ENCODE measurements around the gene SH3BP4. TPM values are rescaled to one million over a fixed set of nuclear protein-coding genes. Genes with fewer than 3 reads are reported as not detected.

The SH3BP4 gene
- polyA plus RNA-seq, 4 donors, result 41.0 to 46.8 (median 44.1) TPM

DNA sequence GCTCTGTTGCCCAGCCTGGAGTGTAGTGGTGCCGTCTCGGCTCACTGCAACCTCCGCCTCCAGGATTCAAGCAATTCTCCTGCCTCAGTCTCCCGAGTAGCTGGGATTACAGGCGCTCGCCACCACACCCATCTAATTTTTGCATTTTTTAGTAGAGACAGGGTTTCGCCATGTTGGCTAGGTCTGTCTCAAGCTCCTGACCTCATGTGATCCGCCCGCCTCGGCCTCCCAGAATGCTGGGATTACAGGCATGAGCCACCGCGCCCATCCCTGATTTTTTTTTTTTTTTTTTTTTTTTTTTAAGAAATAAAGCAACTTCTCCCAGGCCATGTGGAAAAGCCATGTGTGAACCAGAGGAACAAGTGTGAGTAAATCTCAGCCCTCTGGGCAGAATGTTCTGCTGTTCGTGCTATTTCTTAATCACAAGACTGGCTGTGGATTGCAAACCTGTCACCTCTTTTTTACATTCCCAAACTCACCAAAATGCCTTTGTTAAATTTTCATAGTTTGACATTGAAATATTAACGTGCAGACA is 6.4 kb upstream of the SH3BP4 start:
- no peak for DNase-seq (ENCODE audit: low read depth in 4 of 4, low spot score in 3 of 4)

DNA sequence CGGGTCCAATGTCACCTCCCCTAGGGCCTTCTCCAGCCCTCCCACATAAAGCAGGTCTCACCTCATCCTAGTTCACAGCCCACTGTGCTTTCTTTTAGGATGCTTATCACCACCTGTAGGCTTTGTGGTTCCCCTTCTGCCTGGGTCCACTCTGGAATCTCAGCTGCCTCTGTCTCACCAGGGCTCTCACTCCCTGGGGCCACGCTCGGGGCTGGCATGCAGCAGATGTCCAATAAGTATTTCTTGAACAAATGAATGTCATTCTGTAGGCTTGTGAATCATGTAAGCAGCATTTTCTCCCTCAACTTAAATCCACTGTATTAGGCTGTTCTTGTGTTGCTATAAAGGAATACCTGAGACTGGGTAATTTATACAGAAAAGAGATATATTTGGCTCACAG is 4.3 kb upstream of the SH3BP4 start:
- no peak for DNase-seq (ENCODE audit: low read depth in 4 of 4, low spot score in 3 of 4)

DNA sequence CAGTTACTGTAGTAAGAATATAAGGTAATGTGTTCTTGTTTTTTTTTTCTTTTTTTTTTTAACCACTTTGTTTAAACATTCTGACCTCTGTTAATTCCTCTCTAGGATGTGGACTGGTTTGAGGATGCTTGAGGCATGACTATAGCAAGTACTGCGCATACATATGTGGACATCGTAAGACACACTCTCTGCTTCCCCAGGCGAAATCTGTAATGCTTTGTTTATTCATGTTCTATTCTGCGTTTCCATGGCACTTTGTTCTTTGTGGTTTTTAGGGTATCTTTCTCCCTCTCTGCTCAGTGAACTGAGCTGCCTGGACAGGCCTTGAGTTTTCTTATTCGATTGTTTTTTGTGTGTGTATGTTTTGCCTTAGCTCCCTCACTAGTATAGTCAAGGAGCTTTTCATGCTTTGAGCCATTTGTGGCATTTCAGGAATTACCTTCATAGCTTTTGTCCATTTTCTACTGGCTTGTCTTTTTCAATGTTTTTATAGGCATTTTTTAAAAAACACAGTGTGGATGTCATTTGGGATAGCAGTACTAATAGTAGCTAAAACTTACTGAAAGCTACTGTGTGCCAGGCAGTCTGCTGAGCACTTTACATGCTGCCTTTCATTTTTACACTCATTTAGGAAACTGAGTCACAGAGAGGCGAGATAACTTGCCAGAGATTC is 1.9 kb upstream of the SH3BP4 start:
- no peak for DNase-seq (ENCODE audit: low read depth in 4 of 4, low spot score in 3 of 4)

DNA sequence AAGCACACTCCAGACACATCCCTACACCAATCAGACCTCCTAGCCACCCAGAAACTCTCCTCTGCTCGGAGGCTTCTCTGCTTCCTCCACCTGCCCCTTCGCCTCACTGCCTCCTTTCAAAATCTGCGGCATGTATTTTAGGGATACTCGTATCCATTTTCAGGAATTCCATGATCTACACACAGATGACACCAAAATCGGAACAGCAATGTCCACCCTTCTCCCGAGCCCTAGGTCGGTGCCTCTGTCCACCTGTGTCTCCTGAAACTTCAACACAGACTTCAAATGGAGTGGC is 1.4 kb upstream of the SH3BP4 start:
- DNase-seq (ENCODE audit: low read depth in 4 of 4, low spot score in 3 of 4), result no peak

DNA sequence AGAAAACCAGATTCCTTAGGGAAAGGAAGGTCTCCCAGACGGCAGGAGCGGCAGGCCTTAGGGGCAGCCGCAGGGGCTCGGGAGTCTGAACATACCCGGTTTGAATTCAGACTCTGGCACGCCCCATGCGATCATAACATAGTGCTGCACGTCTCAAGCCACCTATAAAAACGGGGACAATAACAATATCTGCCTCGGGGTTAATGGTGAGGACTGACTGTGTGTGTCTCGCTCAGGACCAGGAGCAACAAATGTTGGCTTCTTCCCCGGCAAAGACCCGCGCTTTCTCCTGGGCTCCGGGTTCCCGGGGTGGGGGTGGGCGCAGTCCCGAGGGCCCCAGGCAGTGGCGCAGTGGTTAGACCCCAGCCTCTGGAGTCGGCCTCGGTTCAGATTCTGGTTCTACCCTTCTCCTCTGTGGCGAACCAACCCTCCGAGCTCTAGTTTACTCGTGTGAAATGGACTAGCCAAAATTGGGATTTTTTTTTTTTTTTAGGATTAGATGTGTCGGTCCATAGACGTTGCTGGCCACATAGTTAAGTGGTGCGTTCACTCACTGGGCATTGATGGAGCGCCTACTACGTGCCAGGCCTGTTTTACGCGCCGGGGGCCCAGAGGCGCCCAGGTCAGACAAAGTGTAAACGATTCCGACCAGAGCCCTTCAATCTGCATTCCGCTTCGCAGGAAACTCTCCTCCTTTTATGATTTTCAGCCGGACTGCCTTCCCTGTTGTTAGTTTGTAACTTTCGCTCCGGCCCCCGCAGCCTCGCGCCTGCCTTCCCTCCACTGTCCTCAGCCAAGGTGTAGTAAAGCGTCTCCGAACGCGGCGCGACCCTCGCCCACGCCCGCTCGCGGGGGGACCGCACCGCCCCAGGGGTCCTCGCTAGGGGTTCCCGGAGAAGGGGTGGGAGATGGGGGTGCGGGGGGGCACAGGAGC is 820 bp upstream of the SH3BP4 start:
- no peak for DNase-seq (ENCODE audit: low read depth in 4 of 4, low spot score in 3 of 4)

DNA sequence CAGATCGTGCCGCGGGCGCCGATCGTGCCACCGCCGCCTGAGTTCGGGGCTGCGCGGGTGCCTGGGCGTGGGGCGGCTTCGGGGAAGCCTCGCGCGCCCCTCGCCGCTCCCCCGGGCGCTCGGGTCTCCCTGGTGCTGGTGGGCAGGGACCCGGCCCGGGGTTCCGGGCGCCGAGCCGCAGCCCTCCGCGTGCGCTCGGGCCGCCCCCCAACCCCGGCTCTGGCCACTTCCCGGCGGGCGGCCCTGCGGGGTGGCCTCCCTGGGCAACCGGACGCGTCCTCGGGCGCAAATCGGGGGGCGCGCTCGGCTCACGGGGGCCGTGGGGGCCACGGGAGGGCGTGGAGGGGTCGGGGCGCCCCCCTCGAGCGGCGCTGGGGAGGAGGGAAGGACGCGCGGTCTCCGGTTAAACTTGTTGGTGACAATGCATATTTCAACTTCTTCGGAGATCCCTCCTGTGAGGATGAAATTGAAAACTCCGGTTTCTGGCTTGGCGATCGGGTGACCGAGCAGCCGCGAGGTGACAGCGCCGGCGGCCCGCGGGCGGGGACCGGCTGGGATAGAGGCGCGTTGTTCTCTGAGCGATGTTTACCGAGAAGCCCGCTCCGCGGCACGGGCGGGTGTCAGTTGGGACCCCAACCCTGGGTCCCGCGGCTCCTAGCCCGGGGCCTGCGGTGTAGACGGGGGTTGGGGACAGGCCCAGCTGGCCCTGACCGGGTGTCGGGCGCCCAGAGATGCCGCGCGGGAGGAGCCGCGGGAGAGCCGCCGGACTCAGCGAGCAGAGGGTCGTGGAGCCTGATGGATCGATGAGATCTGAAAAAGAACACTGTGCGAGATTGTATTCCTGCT is 676 bp downstream of the SH3BP4 start:
- no peak for DNase-seq (ENCODE audit: low read depth in 4 of 4, low spot score in 3 of 4)

DNA sequence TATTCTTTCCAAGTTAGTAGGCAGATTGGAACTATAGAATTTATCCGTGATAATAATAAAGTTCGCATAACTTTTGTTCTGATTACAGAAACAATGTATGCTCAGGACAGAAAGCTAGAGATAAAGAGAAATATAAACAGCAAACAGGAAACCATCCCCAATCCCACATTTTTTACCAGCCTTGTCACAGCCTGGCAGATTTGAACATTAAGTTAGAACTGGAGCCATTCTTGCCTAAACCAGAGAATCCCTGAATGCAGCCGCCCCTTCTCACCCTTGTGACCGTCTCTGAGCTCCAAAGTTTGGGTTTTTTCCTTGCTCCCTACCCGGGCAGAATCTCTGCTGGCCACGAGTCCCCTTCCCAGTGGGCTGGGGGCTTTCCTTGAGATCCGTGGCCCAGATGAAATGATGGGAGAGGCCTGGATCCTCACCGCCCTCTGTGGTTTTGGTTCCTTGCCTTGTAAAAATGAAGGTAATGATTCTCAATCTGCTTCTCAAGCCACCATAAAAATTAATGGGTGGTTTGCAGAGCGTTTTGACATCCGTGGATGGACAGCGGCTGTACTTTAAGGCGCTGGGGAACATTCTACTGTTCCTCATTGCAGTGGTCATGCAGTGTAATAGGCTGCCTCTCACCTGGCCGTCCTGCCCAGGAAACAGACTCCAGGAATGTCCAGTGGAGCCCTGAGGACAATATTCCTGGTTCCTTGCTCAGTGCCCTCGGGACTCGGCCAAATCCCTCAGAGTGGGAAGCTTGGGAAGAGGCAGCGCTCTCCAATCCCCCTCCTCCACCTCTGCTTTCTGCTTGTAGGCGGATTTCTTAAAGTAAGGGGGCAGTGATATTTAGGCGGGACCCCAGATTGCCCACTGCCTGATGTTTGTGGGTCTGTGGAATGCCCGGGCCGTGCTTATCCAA is 1.6 kb downstream of the SH3BP4 start:
- DNase-seq (ENCODE audit: low read depth in 4 of 4, low spot score in 3 of 4), result no peak

DNA sequence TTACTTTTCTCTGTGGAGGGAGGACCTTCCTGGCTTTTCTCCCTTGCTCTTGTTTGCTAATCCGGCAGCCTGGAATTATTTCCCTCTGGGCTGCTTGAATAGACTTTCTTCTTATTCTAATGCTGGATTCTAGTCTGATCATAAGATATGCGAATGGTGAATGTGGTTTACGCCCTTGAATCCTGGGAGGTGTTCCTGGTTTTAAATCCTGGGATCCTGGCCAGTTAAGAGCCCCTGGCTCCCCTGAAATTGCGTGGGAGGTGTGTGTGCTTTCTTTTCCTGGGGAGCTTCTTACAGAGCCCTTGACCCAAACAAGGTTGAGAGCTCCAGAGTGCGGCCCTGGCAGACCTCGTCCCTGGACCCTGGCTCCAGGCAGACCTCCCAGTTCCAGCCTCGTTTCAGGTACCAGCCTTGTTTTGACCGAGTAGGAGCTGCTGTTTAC is 2.8 kb downstream of the SH3BP4 start:
- no peak for DNase-seq (ENCODE audit: low read depth in 4 of 4, low spot score in 3 of 4)

DNA sequence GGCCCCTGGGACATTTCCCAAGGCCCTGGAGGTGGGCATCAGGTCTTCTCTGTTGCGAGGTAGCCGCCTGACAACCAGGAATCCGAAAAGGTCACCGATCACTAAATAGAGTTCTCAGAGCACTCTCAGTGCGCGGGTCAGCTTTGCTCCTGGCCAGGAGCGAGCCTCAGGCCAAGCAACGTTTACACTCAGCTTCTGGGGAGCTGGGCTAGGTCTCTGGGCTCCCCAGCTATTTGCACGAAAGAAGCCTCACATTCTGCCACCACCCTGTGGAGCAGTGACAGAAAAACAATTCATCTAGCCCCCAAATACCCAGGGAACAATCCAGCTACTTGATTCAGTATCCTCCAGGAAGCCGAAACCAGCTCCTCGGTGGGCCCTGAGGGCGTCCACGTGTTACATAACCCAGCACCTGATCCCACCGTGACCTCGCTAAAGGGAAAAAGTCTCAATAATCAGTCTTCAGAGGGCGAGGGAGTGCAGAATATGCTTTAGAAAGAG is 3.3 kb downstream of the SH3BP4 start:
- DNase-seq (ENCODE audit: low read depth in 4 of 4, low spot score in 3 of 4), result no peak

DNA sequence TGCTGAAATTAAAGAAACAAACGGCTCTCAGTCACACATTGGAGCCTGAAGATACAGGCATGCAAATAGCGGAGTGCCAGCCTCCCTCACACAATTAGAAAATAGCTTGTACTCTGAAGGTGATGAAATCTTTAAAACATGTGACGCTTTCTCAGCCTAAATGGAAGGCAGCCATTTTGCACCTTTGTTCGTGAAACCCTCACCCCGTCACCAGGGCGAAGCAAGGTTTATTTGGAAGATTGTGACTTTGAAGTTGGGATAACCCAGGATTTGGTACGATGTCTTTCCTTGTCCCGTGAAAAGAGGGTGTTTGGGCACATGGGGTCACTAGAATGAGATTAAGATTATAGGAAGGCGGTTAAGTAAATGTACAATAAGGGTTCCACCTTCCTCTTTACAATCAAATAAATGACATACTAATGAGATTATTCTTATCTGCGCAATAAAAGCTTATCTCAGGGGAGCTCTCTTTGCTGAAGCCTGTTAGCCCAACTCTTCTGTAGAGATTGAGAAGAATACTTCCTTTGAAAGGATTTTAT is 4.2 kb downstream of the SH3BP4 start:
- DNase-seq (ENCODE audit: low read depth in 4 of 4, low spot score in 3 of 4), result no peak

DNA sequence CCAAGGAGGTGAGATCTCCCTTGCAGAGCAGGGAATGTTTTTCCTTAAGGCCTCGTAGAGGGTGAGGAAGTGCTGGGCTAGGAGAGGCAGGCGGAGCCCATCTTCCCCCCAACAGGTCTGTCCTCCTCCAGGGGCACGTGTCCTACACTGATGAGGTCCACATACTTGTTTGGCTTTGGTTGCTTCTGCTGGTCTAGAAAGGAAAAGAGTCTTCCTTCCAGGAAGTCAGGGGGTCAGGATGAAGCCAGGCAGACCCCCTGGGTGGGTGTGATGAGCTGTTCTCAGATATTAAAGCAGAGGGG is 6.0 kb downstream of the SH3BP4 start:
- no peak for DNase-seq (ENCODE audit: low read depth in 4 of 4, low spot score in 3 of 4)

DNA sequence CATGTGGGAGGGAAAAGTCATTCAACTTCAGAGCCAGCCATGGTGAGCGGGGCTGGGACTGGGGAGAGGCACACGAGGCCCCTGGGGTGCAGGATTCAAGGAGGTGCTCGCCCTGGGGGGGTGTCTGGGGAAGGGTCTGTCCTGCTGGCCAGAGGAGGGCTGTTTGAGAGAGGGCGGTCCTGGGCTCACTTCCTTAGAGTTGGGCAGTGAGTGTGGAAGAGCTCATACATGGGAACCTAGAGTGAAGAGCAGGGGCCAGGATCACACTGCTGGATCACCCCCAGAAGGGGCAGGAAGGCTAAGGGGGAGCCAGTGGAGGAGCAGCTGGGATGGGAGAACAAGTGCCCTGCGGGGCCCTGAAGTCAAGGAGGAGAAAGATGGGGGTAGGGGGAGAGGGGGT is 6.5 kb downstream of the SH3BP4 start:
- DNase-seq (ENCODE audit: low read depth in 4 of 4, low spot score in 3 of 4), result no peak

DNA sequence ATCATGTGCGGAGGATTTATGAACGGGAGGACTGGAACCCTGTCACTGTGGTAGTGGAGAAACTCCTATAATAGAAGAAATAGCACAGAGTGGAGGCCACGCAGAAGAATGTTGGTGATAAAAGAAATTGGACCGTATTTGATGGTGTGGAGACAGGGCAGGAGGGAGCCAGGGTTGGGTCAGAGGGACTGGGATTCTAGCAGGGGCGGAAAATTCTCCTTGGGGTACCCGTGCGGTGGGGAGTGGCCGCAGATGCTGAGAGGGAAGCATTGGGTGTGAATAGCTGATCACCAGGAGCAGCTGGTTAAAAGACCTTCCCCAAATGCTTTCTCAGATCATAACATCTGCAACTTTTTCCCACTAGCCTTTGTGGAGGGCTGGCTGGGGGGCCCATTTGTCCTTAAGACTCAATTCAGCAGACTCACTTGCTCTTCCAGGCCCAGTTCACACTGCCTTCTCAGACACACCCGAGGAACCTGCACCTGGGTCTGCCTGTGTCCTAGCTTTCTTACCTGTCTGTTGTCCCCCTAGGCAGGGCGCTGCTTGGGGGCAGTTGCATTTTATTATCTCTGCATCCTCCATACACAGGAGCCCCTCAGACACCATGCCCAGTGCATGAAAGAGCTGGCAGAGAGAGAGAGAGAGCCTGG is 7.1 kb downstream of the SH3BP4 start:
- no peak for DNase-seq (ENCODE audit: low read depth in 4 of 4, low spot score in 3 of 4)

DNA sequence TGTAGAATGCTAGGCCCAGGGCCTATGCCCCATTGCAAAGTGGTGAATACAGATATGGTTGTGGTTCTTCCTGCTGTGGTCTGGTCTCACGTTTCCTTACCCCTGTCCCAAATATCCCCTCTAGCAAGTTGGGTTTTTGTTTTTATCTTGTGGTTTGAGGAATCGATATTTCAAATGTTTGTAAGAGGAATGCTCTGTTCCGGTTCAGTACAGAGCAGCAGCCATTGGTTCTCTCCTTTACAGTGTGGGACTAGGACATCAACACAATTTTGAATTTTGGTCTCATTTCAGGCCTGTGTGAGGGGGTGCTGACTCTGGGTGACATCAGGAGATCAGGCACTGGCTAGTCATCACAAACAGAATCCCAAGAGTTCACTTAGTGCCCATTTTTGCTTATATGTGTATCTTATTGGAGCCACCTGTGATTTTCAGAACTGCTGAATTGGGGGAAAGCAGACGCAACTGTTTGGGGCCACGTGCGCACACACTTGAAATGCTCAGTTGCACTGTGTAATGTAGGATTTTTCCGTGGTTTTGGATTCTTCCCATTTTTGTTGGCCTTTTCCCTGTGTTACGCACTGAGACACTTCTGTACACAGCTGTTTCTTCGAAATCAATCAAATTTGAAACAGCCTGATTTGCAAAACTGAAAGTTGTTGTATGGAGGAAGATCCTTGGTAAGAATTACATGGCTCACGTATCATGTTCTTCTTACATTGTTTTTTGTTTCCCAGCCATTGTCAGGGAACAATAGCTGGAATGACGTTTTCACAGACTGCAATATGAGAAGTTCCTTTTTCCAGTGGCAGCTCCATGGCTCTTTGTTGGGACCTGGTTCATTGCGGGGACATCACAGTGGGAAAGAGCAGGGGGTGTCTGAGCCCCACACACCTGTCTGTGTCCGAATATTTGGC is 8.6 kb downstream of the SH3BP4 start:
- no peak for DNase-seq (ENCODE audit: low read depth in 4 of 4, low spot score in 3 of 4)

DNA sequence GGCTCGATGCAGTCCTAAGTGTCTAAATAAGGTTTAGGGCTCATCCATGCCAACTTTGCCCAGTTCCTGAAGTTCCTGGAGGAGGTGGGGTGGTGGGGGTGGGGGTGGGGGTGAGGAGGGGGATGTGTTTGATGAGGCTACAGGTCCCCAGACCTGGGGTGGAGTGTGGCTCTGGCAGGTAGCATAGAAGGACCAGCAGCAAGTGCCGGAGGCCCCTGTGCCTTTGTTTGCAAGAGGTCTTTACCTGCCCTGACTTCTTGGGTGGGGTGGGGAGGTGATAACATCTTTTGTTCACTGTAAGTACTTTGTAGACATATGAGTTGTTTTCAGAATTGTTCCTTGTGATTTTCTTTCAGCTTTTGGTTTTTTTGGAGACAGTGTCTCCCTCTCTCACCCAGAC is 10.0 kb downstream of the SH3BP4 start:
- no peak for DNase-seq (ENCODE audit: low read depth in 4 of 4, low spot score in 3 of 4)

DNA sequence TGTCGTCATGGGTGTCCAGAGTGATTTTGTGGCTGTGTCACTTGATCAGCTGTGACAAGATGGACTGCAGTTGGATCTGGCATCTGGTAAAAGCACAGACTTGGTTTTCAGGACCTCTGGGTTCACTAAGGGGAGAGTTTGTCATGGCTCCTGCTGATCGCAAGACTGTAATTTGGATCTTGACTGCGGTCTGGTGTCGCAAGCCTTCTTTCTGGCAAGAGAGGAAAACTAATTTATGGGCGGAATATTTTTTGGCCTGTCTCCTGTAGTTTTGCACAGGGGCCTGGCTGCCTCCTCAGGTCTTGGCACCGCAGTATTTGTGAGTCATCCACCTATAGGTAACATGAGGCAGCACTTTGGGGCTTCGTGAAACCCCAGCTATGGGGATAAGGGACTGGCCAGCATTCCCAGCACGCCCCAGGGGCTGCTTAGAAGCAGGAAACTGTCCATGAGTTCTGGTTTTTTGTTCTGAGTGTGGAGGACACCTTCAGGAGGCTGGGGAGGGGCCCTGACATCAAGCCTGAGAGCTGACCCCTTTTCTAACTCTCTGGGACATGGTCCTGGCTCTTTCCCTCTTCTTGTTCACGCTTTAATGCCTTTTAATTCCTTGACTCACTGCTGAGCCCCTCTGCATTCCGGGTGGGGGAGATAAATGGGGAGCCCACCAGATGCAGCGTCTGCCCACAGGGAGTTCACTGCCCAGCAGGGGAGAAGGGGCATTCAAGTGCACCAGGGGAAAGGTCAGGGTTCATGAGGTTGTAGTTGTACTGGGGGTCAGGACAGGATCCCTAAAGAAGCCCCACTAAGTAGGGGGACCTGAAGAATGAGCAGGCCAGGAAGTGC is 12.2 kb downstream of the SH3BP4 start:
- no peak for DNase-seq (ENCODE audit: low read depth in 4 of 4, low spot score in 3 of 4)

Data from right renal pelvis (tissue), 4 donors.